GM19463 (cell line): ENCODE measurements around the gene CCT6B.
"Not testable (repeated sequence)": the region's sequence is repeated elsewhere in the genome, so short reads cannot be mapped to it uniquely, and the experiment has no call there.

ENCODE experiments used
- ATAC-seq: cut with Tn5 transposase; IDR thresholded peaks from one replicate; pipeline ENCODE4 v1.9.1; 2021; ENCODE audit warnings: mild to moderate bottlenecking, moderate library complexity; ENCODE audit not compliant: unreplicated experiment

The CCT6B gene

GRCh38 chr17:34961093-34961911, at the start of gene CCT6B, which contains the start of gene ZNF830:
Gene CCT6B (minus strand): TSS chr17:34961460. CDS start chr17:34961393, 67 bp downstream.
Gene ZNF830 (plus strand): TSS chr17:34961540. CDS start chr17:34961567, 27 bp downstream.
- ATAC-seq = peak; percentile 85

- no peak for ATAC-seq
These were observed 48.8 kb upstream of the CCT6B start for GRCh38 chr17:35010093-35010492.

DNA sequence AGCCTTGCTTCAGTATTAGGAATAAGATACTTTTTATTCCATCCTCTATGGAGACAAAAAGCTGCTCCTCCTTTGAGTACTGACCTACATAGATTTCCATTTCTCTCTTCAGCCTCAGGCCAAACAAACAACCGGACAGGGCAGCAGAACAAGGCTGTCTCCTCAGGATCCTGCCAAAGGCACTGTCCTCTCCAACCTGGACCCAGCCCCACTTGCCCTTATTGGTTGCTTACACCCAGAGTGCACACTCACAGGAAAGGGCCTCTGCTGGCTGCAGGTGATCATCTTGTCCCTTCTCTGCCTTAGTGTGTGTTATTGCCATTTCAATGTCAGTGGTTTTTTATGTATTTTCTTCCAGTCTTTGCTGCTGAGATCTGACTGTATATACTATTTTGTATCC, 45.7 kb upstream of the CCT6B start:
- ATAC-seq = no peak

- no peak for ATAC-seq
These were observed 45.1 kb upstream of the CCT6B start for GRCh38 chr17:35006345-35006744.

- ATAC-seq = no peak
These were observed 42.5 kb upstream of the CCT6B start for GRCh38 chr17:35003778-35004177.

- no peak for ATAC-seq
These were observed 41.8 kb upstream of the CCT6B start for GRCh38 chr17:35002876-35003551.

DNA sequence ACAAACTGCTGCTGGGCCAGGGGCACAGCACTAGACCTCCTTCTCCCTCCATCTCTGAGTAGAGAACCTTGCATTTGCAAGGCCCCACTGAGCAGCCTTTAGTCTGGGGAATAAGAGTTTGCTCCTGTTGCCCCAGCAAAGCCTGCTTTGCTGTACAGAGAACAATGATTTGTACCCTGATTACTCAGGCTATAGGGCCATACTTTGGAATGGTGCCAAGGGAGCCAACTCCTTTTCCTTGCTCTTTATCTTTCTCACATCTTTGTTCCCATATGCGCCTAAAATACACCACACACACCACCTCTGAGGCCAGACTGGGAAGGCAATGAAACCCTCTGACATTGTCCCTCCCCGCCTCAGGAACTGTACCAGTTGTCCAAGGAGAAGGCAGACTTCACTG, 40.3 kb upstream of the CCT6B start:
- ATAC-seq = no peak

DNA sequence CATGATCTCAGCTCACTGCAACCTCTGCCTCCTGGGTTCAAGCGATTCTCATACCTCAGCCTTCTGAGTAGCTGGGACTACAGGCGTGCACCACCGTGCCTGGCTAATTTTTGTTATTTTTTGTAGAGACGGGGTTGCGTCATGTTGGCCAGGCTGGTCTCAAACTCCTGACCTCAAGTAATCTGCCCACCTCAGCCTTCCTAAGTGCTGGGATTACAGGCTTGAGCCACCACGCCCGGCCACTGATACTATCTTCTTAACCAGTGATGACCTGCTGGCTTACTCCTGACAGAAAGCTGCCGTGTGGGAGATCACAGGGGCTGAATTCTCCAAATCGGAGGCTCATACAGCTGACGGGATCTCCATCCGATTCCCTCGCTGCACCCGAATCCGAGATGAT, 39.7 kb upstream of the CCT6B start:
- ATAC-seq = not testable (repeated sequence)

- no peak for ATAC-seq
These were observed 38.2 kb upstream of the CCT6B start for GRCh38 chr17:34999456-34999855.

DNA sequence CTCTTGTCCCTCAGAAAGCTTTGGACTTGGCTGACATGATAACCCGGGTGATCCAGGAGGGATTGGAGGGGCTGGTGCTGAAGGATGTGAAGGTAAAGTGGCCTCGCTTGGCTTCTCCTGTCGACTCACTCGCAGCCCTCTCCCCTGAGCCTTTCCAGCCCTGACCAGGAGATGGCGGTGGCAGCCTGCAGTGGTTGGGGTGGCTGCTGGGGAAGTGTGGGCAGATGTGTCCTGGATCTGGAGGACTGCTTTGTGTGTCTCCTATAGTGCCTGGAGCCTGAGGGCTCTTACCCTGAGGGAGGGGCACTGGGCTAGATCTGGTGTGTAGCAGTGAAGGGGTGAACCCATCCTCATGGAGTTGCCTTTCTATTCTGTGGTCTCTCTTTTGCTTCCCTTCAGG, 36.9 kb upstream of the CCT6B start:
- no peak for ATAC-seq

DNA sequence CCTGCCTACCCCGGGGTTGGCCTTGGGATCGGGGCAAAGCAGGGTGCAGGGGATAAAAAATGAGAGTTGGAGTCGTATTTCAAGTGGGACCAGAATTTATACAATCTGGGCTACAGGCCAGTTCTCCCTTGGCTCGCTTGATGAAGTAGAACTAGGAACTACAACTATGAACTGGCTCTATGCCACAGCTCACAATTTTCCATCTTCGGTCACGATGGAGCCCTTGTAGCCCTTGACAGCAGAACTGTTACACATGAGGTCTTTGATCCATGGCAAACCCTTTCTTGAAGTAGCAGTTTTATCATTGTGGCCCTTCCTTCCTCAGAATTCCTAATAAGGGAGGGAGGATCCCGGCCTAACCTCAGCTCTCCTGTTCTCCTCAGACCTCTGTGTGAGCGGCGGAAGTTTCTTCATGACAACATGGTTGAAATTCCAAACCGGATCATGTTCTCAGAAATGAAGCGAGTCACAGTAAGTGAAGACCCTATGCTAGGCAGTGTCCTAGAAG, 36.1 kb upstream of the CCT6B start:
- ATAC-seq = no peak

- ATAC-seq = no peak
These were observed 35.4 kb upstream of the CCT6B start for GRCh38 chr17:34996422-34997285.

- ATAC-seq = no peak
These were observed 31.8 kb upstream of the CCT6B start for GRCh38 chr17:34993031-34993430.

- no peak for ATAC-seq
These were observed 30.3 kb upstream of the CCT6B start for GRCh38 chr17:34991606-34992005.

DNA sequence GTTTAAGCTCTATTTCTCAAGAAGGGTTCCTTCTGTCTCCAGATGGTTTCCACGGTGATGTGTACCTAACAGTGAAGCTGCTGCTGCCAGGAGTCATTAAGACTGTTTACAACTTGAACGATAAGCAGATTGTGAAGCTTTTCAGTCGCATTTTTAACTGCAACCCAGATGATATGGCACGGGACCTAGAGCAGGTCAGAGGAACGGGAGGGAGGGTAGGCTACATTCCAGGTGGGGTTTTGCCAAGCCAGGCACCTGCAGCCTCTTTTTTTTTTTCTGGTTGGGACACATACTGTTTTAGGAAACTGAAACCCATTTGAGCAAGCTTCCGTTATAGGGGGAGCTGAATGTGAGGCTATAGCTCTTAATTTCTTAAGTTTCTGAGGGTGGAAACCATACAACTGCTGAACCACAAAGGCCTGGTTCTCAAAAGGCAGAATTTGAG, 29.7 kb upstream of the CCT6B start:
- no peak for ATAC-seq

DNA sequence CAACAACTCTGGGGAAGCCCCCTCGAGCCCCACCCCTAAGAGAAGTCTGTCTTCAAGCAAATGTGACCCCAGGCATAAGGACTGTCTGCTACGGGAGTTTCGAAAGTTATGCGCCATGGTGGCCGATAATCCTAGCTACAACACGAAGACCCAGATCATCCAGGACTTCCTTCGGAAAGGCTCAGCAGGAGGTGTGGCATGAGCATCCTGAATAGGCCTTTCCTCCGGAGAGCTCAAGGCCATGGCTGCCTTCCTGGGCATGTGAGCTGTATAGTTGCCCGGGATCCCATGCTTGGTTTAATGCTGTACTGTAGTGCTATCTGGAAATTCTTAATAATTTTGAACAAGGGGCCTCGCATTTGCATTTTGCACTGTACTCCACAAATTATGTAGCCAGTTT, 28.2 kb upstream of the CCT6B start:
- ATAC-seq = no peak

- no peak for ATAC-seq
These were observed 27.4 kb upstream of the CCT6B start for GRCh38 chr17:34988644-34989043.

DNA sequence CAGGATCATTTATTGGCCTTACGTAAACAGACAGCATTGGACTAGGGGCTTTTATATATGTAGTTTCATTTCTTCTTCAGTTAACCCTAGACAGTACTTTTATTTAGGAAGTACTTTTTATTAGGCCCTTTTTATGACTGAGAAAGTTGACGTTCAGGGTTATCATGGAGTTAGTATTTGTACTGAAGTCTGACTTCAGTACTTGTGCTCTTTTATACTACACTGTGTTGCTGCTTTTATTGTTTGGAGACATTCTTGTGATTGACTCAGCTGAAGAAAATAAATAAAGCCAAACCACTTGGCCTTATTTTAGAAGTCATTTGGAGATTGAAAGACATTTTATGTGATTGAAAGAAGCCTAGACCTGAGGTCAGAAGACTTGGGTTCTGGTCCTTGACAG, 26.0 kb upstream of the CCT6B start:
- no peak for ATAC-seq

DNA sequence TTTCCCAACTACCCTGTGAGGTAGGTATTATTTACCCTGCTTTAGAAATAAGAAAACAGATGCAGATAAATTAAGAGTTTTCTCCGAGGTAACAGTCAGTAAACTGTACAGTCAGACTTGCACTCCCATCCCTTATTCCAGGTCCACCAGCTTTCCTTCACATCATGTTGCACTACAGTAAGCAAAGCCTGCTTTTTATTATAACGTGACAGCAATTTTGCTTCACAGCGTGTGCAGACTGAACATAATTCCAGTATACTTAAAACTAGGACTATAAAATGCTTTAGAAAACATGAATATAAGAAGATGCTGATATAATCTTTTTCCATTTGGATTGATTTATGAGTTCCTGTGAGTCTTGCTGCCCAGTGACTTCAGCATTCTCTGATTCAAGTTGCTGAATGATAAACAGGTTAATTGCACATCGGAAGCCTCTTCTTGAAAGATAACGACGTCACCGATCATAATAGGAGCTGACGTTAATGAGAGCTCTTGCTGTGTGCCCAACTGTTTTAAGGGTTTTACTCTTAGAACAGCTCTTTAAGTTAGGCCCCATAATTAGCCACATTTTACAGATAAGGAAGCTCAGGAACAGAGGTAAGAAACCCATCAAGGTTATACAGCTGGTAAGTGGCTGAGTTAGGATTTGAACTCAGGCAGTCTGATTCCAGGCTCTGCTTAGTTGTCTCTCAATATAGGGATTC, 20.4 kb upstream of the CCT6B start:
- ATAC-seq = no peak
